Hepatocyte (in vitro differentiated cells): ENCODE results near the gene NAB1. TPM values are rescaled to one million over a fixed set of nuclear protein-coding genes. Genes with fewer than 3 reads are reported as not detected.

Experiments
- DNase-seq: peaks from one replicate; pipeline ENCODE4 v3.0.0-alpha.2; 2016; ENCODE audit warnings: low spot score
- H2AFZ ChIP-seq: fragments of 200-600 bp; sonication (generic); 2 replicates; pipeline ENCODE4 v1.6.0; 2016; ENCODE audit warnings: antibody characterized with exemption, mild to moderate bottlenecking
- H3K27ac ChIP-seq: fragments of 200-600 bp; sonication (generic); 2 replicates; pipeline ENCODE4 v1.5.1; 2016; ENCODE audit warnings: mild to moderate bottlenecking
- H3K27me3 ChIP-seq: fragments of 200-600 bp; sonication (generic); 2 replicates; pipeline ENCODE4 v1.6.1; 2016
- H3K36me3 ChIP-seq: fragments of 200-600 bp; sonication (generic); replicated peaks from 2 replicates; pipeline ENCODE4 v1.5.1; 2016; ENCODE audit warnings: low read depth; ENCODE audit not compliant: insufficient read depth
- H3K4me1 ChIP-seq: fragments of 200-600 bp; sonication (generic); 2 replicates; pipeline ENCODE4 v1.5.1; 2016; ENCODE audit warnings: mild to moderate bottlenecking, moderate library complexity; ENCODE audit not compliant: insufficient read depth
- H3K4me2 ChIP-seq: fragments of 200-600 bp; sonication (generic); 2 replicates; pipeline ENCODE4 v1.6.0; 2016
- H3K4me3 ChIP-seq: fragments of 200-600 bp; sonication (generic); 2 replicates; pipeline ENCODE4 v1.5.1; 2016; ENCODE audit warnings: mild to moderate bottlenecking
- H3K79me2 ChIP-seq: fragments of 200-600 bp; sonication (generic); 2 replicates; pipeline ENCODE4 v1.6.0; 2017; ENCODE audit warnings: mild to moderate bottlenecking
- H3K9me2 ChIP-seq: fragments of 200-600 bp; sonication (generic); replicated peaks from 2 replicates; pipeline ENCODE4 v1.6.0; 2017; ENCODE audit warnings: mild to moderate bottlenecking; ENCODE audit not compliant: insufficient read depth
- H3K9me3 ChIP-seq: fragments of 200-600 bp; sonication (generic); 2 replicates; pipeline ENCODE4 v1.5.1; 2016; ENCODE audit warnings: low read depth, mild to moderate bottlenecking
- H4K20me1 ChIP-seq: fragments of 200-600 bp; sonication (generic); 2 replicates; pipeline ENCODE4 v1.6.0; 2016; ENCODE audit warnings: mild to moderate bottlenecking; ENCODE audit not compliant: insufficient read depth, poor library complexity, severe bottlenecking
- CTCF ChIP-seq: fragments of 200-600 bp; sonication (generic); IDR thresholded peaks from 2 replicates; pipeline ENCODE4 v1.5.1; 2016; ENCODE audit warnings: antibody characterized with exemption, mild to moderate bottlenecking; ENCODE audit not compliant: poor library complexity
- EZH2 ChIP-seq: fragments of 200-600 bp; sonication (generic); IDR thresholded peaks from 2 replicates; pipeline ENCODE4 v1.6.1; 2016; ENCODE audit warnings: antibody characterized with exemption, mild to moderate bottlenecking, borderline replicate concordance
- EZH2phosphoT487 ChIP-seq: fragments of 200-600 bp; sonication (generic); IDR thresholded peaks from one replicate; pipeline ENCODE4 v1.6.1; 2018; ENCODE audit warnings: antibody characterized with exemption, mild to moderate bottlenecking, low read depth, moderate library complexity; ENCODE audit not compliant: unreplicated experiment, severe bottlenecking
- WGBS: methylation state at CpG from one replicate; pipeline ENCODE4 v1.1.6; 2016; ENCODE audit warnings: low lambda C conversion rate; ENCODE audit errors: missing lambda C conversion rate; 5-methylcytosine and 5-hydroxymethylcytosine counted together
- polyA plus RNA-seq: library from polyadenylated mRNA; unstranded; fragments of >200 nt; fragmentation: Nextera tagmentation; extraction: Ambion mirVana; gene quantifications from 2 replicates; pipeline ENCODE4 v1.2.1, GENCODE V29; 2016
- total RNA-seq: library from RNA; depleted of rRNA; stranded (reverse); fragments of >200 nt; gene quantifications from 2 replicates; pipeline ENCODE4 v1.2.3, GENCODE V29; 2014

The NAB1 gene
- total and polyA plus RNA-seq, 2 experiments from 2014 or later: 9.9 to 46.6 TPM

DNA sequence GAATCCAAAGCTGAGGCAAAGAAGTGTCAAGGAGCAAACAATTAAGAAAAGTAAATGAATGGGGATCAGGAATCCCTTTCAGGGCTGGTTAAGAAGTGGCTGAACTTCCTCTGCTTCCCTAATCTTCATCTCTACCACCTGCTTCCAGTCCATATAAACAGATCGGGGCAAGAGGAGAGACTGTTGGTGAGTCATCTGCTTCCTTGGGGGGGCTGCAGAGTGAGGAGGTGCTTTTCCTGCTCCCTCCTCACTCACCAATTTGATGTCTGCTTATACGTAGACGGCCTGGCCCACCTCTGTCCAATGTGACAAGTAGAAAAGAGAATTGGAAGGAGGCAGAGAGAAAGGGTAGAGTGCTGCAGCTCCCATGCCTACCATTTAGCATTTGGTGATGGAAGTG lies 68.4 kb downstream of the NAB1 start:
- no peaks in the 10 kb centered on the region for H3K36me3 ChIP-seq
- H3K79me2 ChIP-seq: no peaks in the 10 kb centered on the region
- no peak overlapping the region for H3K4me2 ChIP-seq
- H3K4me1 ChIP-seq: peaks cover 7% of the 10 kb centered on the region
- no peaks in the 10 kb centered on the region for H3K9me2 ChIP-seq
- DNase-seq: no peak
- WGBS: 84% methylated on average over 3 of the region's 3 CpGs
- no peaks in the 10 kb centered on the region for H3K9me3 ChIP-seq
- no peak overlapping the region for H3K4me3 ChIP-seq
- no peak overlapping the region for H3K27ac ChIP-seq
- no peak overlapping the region for H2AFZ ChIP-seq
- no peak for TF ChIP-seq EZH2
- TF ChIP-seq EZH2phosphoT487: no peak
- no peak for TF ChIP-seq CTCF
- H4K20me1 ChIP-seq: no peaks in the 10 kb centered on the region
- H3K27me3 ChIP-seq: no peaks in the 10 kb centered on the region

DNA sequence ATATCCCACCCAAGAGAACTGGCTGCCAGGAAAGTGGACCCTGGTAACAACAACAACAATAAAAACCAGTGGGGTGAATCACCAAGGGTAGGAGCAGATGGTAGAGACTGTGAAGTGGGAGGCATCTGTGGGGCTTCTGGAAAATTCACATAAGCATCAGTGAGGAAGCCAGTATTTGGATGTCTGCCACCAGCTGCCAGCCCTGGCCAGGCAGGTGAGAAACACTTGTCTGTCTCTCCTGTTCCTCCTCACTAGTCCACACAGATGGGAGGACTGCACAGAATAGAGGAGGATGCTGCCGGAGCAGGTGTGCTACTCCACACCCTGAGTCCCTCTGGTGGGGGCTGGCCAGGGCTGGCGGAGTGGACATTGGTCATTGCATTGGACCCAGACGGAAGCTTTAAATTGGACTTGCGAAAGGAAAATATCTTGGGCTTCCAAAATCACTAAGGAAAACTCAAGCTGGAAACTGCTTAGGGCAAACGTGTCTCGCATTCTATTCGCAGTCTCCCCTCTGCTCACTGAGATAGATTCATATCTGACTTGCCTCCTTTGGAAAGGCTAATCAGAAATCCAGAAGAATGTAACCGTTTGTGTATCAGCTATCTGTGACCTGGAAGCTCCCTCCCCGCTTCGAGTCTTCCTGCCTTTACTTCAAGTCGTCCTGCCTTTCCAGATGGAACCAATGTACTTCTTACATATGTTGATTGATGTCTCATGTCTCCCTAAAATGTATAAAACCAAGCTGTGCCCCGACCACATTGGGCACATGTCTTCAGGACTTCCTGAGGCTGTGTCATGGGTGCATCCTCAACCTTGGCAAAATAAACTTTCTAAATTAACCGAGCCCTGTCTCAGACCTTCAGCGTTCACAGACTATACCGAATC lies 69.1 kb downstream of the NAB1 start:
- H2AFZ ChIP-seq: no peak overlapping the region

GRCh38 chr2:190718652-190719526 lies 70.0 kb downstream of the NAB1 start:
- Histone ChIP-seq H3K4me3 (no peak overlapping the region), H2AFZ (no peak overlapping the region), H3K9me2 (no peaks in the 10 kb centered on the region), H3K36me3 (no peaks in the 10 kb centered on the region), H3K4me1 (peaks cover 7% of the 10 kb centered on the region), H4K20me1 (no peaks in the 10 kb centered on the region), H3K79me2 (no peaks in the 10 kb centered on the region), H3K27me3 (no peaks in the 10 kb centered on the region), H3K27ac (peak overlapping the region; percentile 62), H3K4me2 (no peak overlapping the region), H3K9me3 (no peaks in the 10 kb centered on the region)
- TF ChIP-seq EZH2: no peak
- no peak for TF ChIP-seq EZH2phosphoT487
- TF ChIP-seq CTCF: no peak
- peak; percentile 82 for DNase-seq
- WGBS: 50% methylated on average over 7 of the region's 7 CpGs

More for the DNA sequence above, 69.1 kb downstream of the NAB1 start:
- peaks cover 7% of the 10 kb centered on the region for H3K4me1 ChIP-seq
- no peak overlapping the region for H3K4me2 ChIP-seq
- DNase-seq: no peak
- no peaks in the 10 kb centered on the region for H3K79me2 ChIP-seq
- no peaks in the 10 kb centered on the region for H4K20me1 ChIP-seq
- 80% methylated on average over 15 of the region's 15 CpGs for WGBS
- H3K9me3 ChIP-seq: no peaks in the 10 kb centered on the region
- H3K9me2 ChIP-seq: no peaks in the 10 kb centered on the region
- no peak overlapping the region for H3K4me3 ChIP-seq
- TF ChIP-seq CTCF: no peak
- TF ChIP-seq EZH2phosphoT487: no peak
- TF ChIP-seq EZH2: no peak
- no peaks in the 10 kb centered on the region for H3K27me3 ChIP-seq
- no peak overlapping the region for H3K27ac ChIP-seq
- no peaks in the 10 kb centered on the region for H3K36me3 ChIP-seq
